ENCODE data around the gene INPP5K.

Gene INPP5K

GRCh38 chr17:1551741-1552140 is 35.3 kb upstream of the INPP5K start:
- Histone ChIP-seq H4K5ac (ENCODE audit: low read length) (no peak overlapping the region), H3K18ac (ENCODE audit: low read length) (no peak overlapping the region), H4K8ac (ENCODE audit: low read depth, low read length) (no peak overlapping the region), H3K36me3 (ENCODE audit: control insufficient read depth, insufficient read depth, low read length) (no peaks in the 10 kb centered on the region), H3K4me3 (ENCODE audit: low read length) (no peak overlapping the region), H3K56ac (ENCODE audit: low read length) (no peak overlapping the region), H3K9ac (ENCODE audit: low read length) (no peak overlapping the region), H3K79me2 (ENCODE audit: control insufficient read depth, insufficient read depth, low read length) (no peaks in the 10 kb centered on the region), H2AK5ac (ENCODE audit: low read length) (no peak overlapping the region), H3K4me1 (ENCODE audit: control insufficient read depth, low read depth, low read length) (no peaks in the 10 kb centered on the region), H3K23ac (ENCODE audit: low read length) (no peak overlapping the region), H3K4ac (ENCODE audit: low read depth, low read length) (no peak overlapping the region), H3K27me3 (ENCODE audit: insufficient read depth, low read length, poor library complexity) (no peaks in the 10 kb centered on the region), H2BK5ac (ENCODE audit: low read length) (no peak overlapping the region), H3K27ac (ENCODE audit: low read depth, low read length) (no peak overlapping the region), H3K79me1 (ENCODE audit: low read length) (peaks cover 5% of the 10 kb centered on the region), H2BK120ac (ENCODE audit: low read depth, low read length) (no peak overlapping the region), H2BK15ac (replicated peaks; ENCODE audit: low read depth) (no peak overlapping the region), H3K4me2 (ENCODE audit: low read length) (no peak overlapping the region)
- WGBS (ENCODE audit: extremely low coverage, insufficient coverage, low lambda C conversion rate): no CpG with 5 or more reads among the region's 12 CpGs
- no peak for DNase-seq

DNA sequence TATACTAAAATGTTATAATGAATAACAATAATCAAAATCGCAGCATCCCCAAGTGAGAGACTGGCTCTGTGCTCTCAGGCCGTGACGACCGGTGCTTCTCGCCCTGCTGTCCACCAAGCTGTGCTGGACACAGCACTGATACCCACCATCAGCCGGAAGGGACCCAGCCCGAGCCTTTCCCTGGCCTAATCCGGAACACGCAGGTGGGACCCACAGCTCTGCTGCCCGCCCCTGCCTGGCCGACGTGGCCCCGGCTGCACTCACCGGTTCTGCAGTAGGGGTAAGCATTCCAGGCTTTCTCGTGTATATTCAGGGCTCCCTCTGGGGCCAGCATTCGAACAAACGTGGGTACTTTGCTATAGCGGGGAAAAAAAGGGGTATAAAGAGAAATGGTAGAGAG is 31.6 kb upstream of the INPP5K start:
- Histone ChIP-seq H3K23ac (ENCODE audit: low read length) (no peak overlapping the region), H3K9ac (ENCODE audit: low read length) (no peak overlapping the region), H2AK5ac (ENCODE audit: low read length) (no peak overlapping the region), H3K4me1 (ENCODE audit: control insufficient read depth, low read depth, low read length) (no peaks in the 10 kb centered on the region), H3K18ac (ENCODE audit: low read length) (no peak overlapping the region), H3K56ac (ENCODE audit: low read length) (no peak overlapping the region), H2BK5ac (ENCODE audit: low read length) (no peak overlapping the region), H3K27me3 (ENCODE audit: insufficient read depth, low read length, poor library complexity) (no peaks in the 10 kb centered on the region), H3K27ac (ENCODE audit: low read depth, low read length) (no peak overlapping the region), H3K79me2 (ENCODE audit: control insufficient read depth, insufficient read depth, low read length) (no peaks in the 10 kb centered on the region), H3K4me2 (ENCODE audit: low read length) (no peak overlapping the region), H2BK15ac (replicated peaks; ENCODE audit: low read depth) (no peak overlapping the region), H3K4ac (ENCODE audit: low read depth, low read length) (no peak overlapping the region), H3K79me1 (ENCODE audit: low read length) (no peaks in the 10 kb centered on the region), H4K5ac (ENCODE audit: low read length) (no peak overlapping the region), H2BK120ac (ENCODE audit: low read depth, low read length) (no peak overlapping the region), H4K8ac (ENCODE audit: low read depth, low read length) (no peak overlapping the region), H3K4me3 (ENCODE audit: low read length) (no peak overlapping the region), H3K36me3 (ENCODE audit: control insufficient read depth, insufficient read depth, low read length) (no peaks in the 10 kb centered on the region)
- no peak for DNase-seq
- WGBS (ENCODE audit: extremely low coverage, insufficient coverage, low lambda C conversion rate): no CpG with 5 or more reads among the region's 18 CpGs

GRCh38 chr17:1546292-1546922 is 30.0 kb upstream of the INPP5K start:
- Histone ChIP-seq H3K18ac (ENCODE audit: low read length) (no peak overlapping the region), H3K4me1 (ENCODE audit: control insufficient read depth, low read depth, low read length) (no peaks in the 10 kb centered on the region), H4K8ac (ENCODE audit: low read depth, low read length) (no peak overlapping the region), H3K79me1 (ENCODE audit: low read length) (no peaks in the 10 kb centered on the region), H3K4me2 (ENCODE audit: low read length) (no peak overlapping the region), H3K4ac (ENCODE audit: low read depth, low read length) (no peak overlapping the region), H4K5ac (ENCODE audit: low read length) (no peak overlapping the region), H3K27me3 (ENCODE audit: insufficient read depth, low read length, poor library complexity) (no peaks in the 10 kb centered on the region), H2AK5ac (ENCODE audit: low read length) (no peak overlapping the region), H3K9ac (ENCODE audit: low read length) (no peak overlapping the region), H3K4me3 (ENCODE audit: low read length) (no peak overlapping the region), H2BK15ac (replicated peaks; ENCODE audit: low read depth) (no peak overlapping the region), H3K27ac (ENCODE audit: low read depth, low read length) (no peak overlapping the region), H2BK5ac (ENCODE audit: low read length) (no peak overlapping the region), H3K36me3 (ENCODE audit: control insufficient read depth, insufficient read depth, low read length) (no peaks in the 10 kb centered on the region), H3K56ac (ENCODE audit: low read length) (no peak overlapping the region), H3K23ac (ENCODE audit: low read length) (no peak overlapping the region), H3K79me2 (ENCODE audit: control insufficient read depth, insufficient read depth, low read length) (no peaks in the 10 kb centered on the region), H2BK120ac (ENCODE audit: low read depth, low read length) (no peak overlapping the region)
- no CpG with 5 or more reads among the region's 6 CpGs for WGBS (ENCODE audit: extremely low coverage, insufficient coverage, low lambda C conversion rate)
- no peak for DNase-seq

DNA sequence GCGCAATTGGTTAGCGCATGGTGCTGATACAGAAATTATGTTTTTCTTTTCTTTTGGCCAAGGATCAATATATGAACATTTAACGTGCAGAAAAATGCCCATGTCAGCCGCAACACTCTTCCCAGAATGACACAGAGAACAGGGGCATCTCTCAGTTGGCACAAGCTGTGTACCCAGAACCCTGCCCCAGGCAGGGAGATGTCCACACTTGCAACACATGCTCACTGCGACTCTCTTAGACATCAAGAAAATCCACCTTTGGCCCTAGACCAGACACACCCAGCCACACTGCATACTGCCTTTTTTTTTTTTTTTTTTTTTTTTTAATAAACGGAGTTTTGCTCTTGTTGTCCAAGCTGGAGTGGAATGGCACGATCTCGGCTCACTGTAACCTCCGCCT is 29.2 kb upstream of the INPP5K start:
- WGBS (ENCODE audit: extremely low coverage, insufficient coverage, low lambda C conversion rate): no CpG with 5 or more reads among the region's 9 CpGs
- Histone ChIP-seq H3K9ac (ENCODE audit: low read length) (no peak overlapping the region), H3K4me1 (ENCODE audit: control insufficient read depth, low read depth, low read length) (no peaks in the 10 kb centered on the region), H4K5ac (ENCODE audit: low read length) (no peak overlapping the region), H3K4me3 (ENCODE audit: low read length) (no peak overlapping the region), H3K4me2 (ENCODE audit: low read length) (no peak overlapping the region), H4K8ac (ENCODE audit: low read depth, low read length) (no peak overlapping the region), H2BK5ac (ENCODE audit: low read length) (no peak overlapping the region), H3K27me3 (ENCODE audit: insufficient read depth, low read length, poor library complexity) (no peaks in the 10 kb centered on the region), H3K56ac (ENCODE audit: low read length) (no peak overlapping the region), H2BK15ac (replicated peaks; ENCODE audit: low read depth) (no peak overlapping the region), H3K4ac (ENCODE audit: low read depth, low read length) (no peak overlapping the region), H3K18ac (ENCODE audit: low read length) (no peak overlapping the region), H3K36me3 (ENCODE audit: control insufficient read depth, insufficient read depth, low read length) (peaks cover 2% of the 10 kb centered on the region), H3K23ac (ENCODE audit: low read length) (no peak overlapping the region), H2BK120ac (ENCODE audit: low read depth, low read length) (no peak overlapping the region), H3K79me2 (ENCODE audit: control insufficient read depth, insufficient read depth, low read length) (no peaks in the 10 kb centered on the region), H2AK5ac (ENCODE audit: low read length) (no peak overlapping the region), H3K27ac (ENCODE audit: low read depth, low read length) (no peak overlapping the region), H3K79me1 (ENCODE audit: low read length) (no peaks in the 10 kb centered on the region)
- DNase-seq: no peak

- Histone ChIP-seq H4K5ac (ENCODE audit: low read length) (no peak overlapping the region), H3K18ac (ENCODE audit: low read length) (no peak overlapping the region), H4K8ac (ENCODE audit: low read depth, low read length) (no peak overlapping the region), H3K23ac (ENCODE audit: low read length) (no peak overlapping the region), H3K27me3 (ENCODE audit: insufficient read depth, low read length, poor library complexity) (no peaks in the 10 kb centered on the region), H3K27ac (ENCODE audit: low read depth, low read length) (no peak overlapping the region), H3K79me2 (ENCODE audit: control insufficient read depth, insufficient read depth, low read length) (no peaks in the 10 kb centered on the region), H3K79me1 (ENCODE audit: low read length) (no peaks in the 10 kb centered on the region), H2AK5ac (ENCODE audit: low read length) (no peak overlapping the region), H3K4me3 (ENCODE audit: low read length) (no peak overlapping the region), H3K4ac (ENCODE audit: low read depth, low read length) (no peak overlapping the region), H3K4me2 (ENCODE audit: low read length) (no peak overlapping the region), H2BK5ac (ENCODE audit: low read length) (no peak overlapping the region), H3K9ac (ENCODE audit: low read length) (no peak overlapping the region), H3K36me3 (ENCODE audit: control insufficient read depth, insufficient read depth, low read length) (peaks cover 9% of the 10 kb centered on the region), H2BK15ac (replicated peaks; ENCODE audit: low read depth) (no peak overlapping the region), H2BK120ac (ENCODE audit: low read depth, low read length) (no peak overlapping the region), H3K56ac (ENCODE audit: low read length) (no peak overlapping the region), H3K4me1 (ENCODE audit: control insufficient read depth, low read depth, low read length) (no peaks in the 10 kb centered on the region)
- DNase-seq: peak; percentile 57
- WGBS (ENCODE audit: extremely low coverage, insufficient coverage, low lambda C conversion rate): no CpG with 5 or more reads among the region's 8 CpGs
Observed at GRCh38 chr17:1542316-1542715, 25.9 kb upstream of the INPP5K start.

GRCh38 chr17:1541367-1541904 is 25.0 kb upstream of the INPP5K start:
- Histone ChIP-seq H3K79me1 (ENCODE audit: low read length) (no peaks in the 10 kb centered on the region), H2AK5ac (ENCODE audit: low read length) (no peak overlapping the region), H3K23ac (ENCODE audit: low read length) (no peak overlapping the region), H3K4me3 (ENCODE audit: low read length) (no peak overlapping the region), H4K8ac (ENCODE audit: low read depth, low read length) (no peak overlapping the region), H2BK120ac (ENCODE audit: low read depth, low read length) (no peak overlapping the region), H3K27me3 (ENCODE audit: insufficient read depth, low read length, poor library complexity) (no peaks in the 10 kb centered on the region), H3K56ac (ENCODE audit: low read length) (no peak overlapping the region), H3K9ac (ENCODE audit: low read length) (no peak overlapping the region), H2BK15ac (replicated peaks; ENCODE audit: low read depth) (no peak overlapping the region), H3K4me1 (ENCODE audit: control insufficient read depth, low read depth, low read length) (no peaks in the 10 kb centered on the region), H3K27ac (ENCODE audit: low read depth, low read length) (no peak overlapping the region), H3K18ac (ENCODE audit: low read length) (no peak overlapping the region), H2BK5ac (ENCODE audit: low read length) (no peak overlapping the region), H3K36me3 (ENCODE audit: control insufficient read depth, insufficient read depth, low read length) (peaks cover 9% of the 10 kb centered on the region), H3K4me2 (ENCODE audit: low read length) (no peak overlapping the region), H4K5ac (ENCODE audit: low read length) (no peak overlapping the region), H3K79me2 (ENCODE audit: control insufficient read depth, insufficient read depth, low read length) (no peaks in the 10 kb centered on the region), H3K4ac (ENCODE audit: low read depth, low read length) (no peak overlapping the region)
- DNase-seq: no peak
- WGBS (ENCODE audit: extremely low coverage, insufficient coverage, low lambda C conversion rate): no CpG with 5 or more reads among the region's 4 CpGs

All from mesendoderm (in vitro differentiated cells).